HG03045 (cell line): ENCODE measurements around the gene CEP70.

Source experiments
- ATAC-seq: cut with Tn5 transposase; IDR thresholded peaks from one replicate; pipeline ENCODE4 v1.9.1; 2021; ENCODE audit warnings: mild to moderate bottlenecking, moderate library complexity; ENCODE audit not compliant: unreplicated experiment

CEP70 gene

GRCh38 chr3:138472141-138472825 lies 121.8 kb downstream of the CEP70 start:
- ATAC-seq, result no peak

GRCh38 chr3:138471481-138471880 lies 122.6 kb downstream of the CEP70 start:
- no peak for ATAC-seq

GRCh38 chr3:138470687-138471086 lies 123.4 kb downstream of the CEP70 start:
- ATAC-seq, result no peak

DNA sequence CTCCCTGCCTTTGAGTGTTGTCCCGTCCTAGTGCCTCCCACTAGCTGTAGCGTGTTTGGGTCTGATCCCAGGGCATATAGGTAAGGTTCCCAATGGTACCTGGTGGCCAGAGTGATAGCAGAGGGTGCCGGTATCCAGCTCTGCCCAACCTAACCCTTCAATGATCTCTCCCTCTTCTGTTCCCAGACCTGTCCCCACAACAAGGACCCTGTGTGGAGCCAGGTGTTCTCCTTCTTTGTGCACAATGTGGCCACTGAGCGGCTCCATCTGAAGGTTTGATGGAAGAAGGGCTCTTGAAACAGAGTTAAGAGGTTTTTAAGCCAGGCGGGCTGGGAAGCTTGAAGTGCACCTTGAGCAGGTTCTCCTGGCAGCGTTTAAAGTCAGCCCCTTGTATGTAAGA lies 124.2 kb downstream of the CEP70 start:
- no peak for ATAC-seq

- no peak for ATAC-seq
Observed at GRCh38 chr3:138468886-138469285, 125.2 kb downstream of the CEP70 start.

- no peak for ATAC-seq
Observed at GRCh38 chr3:138468451-138468850, 125.6 kb downstream of the CEP70 start.

GRCh38 chr3:138467931-138468330 lies 126.1 kb downstream of the CEP70 start:
- no peak for ATAC-seq

GRCh38 chr3:138465925-138466324 lies 128.1 kb downstream of the CEP70 start:
- no peak for ATAC-seq

DNA sequence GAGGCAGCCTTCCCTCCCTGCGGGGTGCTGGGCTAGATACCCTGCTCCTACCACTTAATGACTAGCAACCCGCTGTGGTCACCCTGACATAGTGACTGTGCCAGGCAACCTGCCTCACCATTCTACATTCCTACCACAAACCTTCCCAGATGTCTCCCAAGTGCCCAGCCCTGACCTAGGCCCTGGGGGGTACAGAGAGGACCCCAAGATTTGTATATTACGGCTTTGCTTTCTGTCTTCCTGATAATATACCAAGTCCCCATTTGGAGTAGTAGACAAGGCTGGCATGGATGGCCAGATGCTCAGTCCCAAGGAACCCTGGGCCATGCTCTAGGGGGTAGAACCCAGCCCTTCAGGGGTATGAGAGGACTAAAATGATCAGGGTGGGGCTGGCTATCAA lies 128.6 kb downstream of the CEP70 start:
- no peak for ATAC-seq

DNA sequence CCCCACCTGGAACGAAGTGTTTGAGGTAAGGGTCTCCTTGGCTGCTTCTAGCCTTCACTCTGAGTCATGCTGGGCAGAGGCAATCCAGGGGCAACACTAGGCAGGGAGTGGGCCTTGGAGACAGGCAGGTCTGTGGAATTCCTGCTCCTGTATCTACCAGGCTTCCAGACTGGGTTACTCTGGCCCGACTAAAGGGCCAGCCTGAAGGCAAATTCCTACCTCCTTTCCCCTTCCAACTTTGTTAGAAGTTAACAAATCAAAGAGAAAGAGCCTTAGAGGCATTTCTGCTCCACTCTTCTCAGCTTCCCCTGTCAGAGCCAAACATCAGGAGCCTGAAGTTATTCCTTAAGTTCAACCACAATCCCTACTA lies 129.6 kb downstream of the CEP70 start:
- no peak for ATAC-seq

- no peak for ATAC-seq
Observed at GRCh38 chr3:138463724-138464490, 130.2 kb downstream of the CEP70 start.

DNA sequence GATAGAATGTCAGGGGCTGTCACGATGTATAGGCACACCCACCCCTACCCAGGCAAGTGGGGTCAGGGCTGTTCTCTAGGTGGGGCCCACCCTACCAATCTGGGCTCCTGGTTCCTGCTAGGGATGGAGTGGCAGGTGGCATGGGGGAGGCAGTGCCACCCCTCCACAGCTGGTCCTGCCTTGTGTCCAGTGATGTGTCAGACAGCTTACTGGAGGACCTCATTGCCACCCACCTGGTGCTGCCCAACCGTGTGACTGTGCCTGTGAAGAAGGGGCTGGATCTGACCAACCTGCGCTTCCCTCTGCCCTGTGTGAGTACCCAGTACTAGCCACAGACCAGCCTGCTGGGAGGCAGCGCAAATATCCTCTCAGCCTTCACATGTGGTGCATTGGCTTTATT lies 132.2 kb downstream of the CEP70 start:
- ATAC-seq, result no peak

- ATAC-seq, result no peak
Observed at GRCh38 chr3:138461246-138461645, 132.8 kb downstream of the CEP70 start.

DNA sequence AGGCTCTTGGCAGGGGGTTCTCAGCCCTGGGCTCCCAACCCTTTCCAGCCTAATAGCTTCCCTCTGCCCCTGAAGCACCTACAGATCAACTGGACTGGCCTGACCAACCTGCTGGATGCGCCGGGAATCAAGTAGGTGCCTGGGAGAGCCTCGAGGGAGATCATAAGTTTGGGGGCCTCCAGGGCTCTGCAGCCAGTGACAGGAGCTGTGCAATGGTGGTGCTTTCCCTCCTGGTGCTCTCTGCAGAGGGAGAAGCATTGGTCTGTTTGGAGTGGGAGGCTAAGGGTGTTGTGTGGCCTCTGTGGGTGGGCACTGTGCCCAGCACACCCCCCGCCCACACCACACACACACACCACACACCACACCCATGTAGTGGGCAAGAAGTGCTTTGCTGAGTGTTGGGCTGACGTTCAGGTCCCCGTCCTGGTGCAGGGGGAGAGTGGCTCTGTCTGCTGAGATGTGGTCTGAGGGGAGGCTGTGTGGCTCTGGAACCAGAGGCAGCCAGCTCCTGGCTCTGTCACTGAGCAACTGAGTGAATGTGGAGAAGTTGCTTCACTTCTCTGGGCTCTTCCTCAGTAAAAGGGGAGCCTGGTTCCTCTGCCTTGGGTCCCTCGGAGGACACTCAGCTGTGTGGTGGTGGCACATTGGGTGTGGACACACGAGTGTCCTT lies 133.4 kb downstream of the CEP70 start:
- no peak for ATAC-seq

- ATAC-seq, result no peak
Observed at GRCh38 chr3:138459619-138460535, 134.2 kb downstream of the CEP70 start.

DNA sequence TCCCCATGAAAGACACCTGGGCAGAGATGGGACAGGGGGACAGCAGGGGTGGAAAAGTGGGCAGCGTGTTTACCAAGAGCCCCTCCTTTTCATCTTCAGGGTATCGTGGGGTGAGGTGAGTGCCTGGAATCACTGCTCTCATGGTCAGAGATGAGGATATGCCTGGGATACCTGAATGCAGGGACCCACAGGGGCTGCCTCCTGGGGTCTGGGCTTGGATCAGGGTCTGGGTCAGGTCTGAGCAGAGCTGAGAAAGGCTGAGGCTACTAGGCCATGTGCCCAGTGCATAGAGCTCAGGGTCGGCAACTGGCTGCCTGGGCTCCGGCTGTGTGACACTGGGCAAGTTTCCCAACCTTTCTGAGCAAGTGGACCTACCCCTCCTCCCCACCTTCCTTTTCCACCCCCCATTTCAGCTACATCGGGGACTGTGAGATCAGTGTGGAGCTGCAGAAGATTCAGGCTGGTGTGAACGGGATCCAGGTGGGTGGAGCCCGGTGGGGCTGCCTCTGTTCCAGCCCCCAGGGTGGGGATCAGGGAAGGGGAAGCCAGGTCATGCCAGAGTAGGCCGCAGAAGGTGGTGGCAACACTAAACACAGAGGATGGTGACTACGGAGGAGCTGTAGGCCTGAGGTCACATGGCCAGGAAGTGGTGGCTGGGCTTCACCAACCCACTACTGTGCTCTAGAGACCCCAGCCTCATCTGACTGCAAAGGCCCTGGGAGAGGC lies 135.1 kb downstream of the CEP70 start:
- no peak for ATAC-seq

DNA sequence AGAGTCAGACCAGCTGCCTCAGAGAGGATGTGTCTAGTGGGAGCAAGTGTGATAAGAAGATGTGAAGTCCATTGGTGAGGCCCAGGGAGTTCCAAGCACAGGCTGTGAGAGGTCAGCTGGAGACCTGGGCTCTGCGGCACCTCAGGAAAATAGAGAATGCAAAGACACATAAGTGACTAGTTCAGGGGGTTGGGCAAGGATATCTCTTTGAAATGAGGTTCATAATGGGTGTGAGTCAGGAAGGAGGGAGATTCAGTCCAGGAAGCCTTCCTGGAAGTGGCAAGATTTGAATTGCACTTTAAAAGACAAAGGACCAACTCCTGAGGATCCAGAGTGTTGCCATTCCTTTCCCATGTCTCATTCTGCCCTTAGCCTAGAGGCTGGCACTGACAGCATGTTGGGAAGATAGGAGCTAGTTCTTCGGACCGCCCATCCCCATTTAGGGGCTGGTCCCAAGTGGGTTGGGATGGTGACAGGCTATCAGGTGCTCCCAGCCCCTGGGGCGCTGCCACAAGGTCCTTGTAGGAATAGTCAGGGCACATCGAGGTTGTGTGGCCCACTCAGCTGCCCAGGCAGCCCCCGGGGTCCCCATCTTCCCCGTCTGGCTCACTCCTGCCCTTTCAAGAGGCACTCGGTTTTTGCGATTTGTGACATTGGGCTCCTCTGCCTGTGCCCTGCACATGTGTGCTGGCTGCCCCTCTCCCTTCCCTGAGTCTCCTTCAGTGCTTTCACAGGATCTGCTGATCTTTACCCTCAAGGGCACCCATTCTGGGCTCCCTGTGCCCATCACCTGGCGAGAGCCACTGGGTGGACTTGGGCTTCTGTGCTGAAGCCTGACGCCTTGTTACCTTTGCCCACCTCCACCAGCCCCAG lies 136.0 kb downstream of the CEP70 start:
- no peak for ATAC-seq

GRCh38 chr3:138456961-138457862 lies 136.8 kb downstream of the CEP70 start:
- no peak for ATAC-seq
